ENCODE data around the gene ABCC5. TPM values are rescaled to one million over a fixed set of nuclear protein-coding genes. Genes with fewer than 3 reads are reported as not detected.

ABCC5 gene
- total RNA-seq, 3 donors from 2014 or later: 34.4 to 45.7 (median 39.4) TPM

DNA sequence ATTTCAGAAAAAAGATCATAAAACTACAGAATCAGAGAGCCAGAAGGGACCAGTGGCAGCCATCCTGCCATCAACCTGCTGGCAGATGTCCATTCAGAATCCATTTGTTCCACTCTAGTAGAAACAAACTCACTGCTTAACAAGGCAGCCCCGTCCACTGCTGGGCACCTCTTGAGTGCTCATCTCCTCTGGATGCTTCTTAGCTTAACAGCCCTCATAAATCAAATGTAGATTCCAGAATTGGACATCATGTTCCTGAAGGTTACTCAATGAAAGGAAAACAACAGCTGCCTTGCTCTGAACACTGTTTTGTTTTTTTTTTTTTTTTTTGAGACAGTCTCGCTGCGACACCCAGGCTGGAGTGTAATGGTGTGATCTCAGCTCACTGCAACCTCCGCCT lies 37.3 kb downstream of the ABCC5 start:
- ATAC-seq: peak; percentile 36
- TF ChIP-seq, protein P1, sequence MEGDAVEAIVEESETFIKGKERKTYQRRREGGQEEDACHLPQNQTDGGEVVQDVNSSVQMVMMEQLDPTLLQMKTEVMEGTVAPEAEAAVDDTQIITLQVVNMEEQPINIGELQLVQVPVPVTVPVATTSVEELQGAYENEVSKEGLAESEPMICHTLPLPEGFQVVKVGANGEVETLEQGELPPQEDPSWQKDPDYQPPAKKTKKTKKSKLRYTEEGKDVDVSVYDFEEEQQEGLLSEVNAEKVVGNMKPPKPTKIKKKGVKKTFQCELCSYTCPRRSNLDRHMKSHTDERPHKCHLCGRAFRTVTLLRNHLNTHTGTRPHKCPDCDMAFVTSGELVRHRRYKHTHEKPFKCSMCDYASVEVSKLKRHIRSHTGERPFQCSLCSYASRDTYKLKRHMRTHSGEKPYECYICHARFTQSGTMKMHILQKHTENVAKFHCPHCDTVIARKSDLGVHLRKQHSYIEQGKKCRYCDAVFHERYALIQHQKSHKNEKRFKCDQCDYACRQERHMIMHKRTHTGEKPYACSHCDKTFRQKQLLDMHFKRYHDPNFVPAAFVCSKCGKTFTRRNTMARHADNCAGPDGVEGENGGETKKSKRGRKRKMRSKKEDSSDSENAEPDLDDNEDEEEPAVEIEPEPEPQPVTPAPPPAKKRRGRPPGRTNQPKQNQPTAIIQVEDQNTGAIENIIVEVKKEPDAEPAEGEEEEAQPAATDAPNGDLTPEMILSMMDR (IDR thresholded peaks at IDR 0.05): no peak
- H3K4me3 ChIP-seq: no peak overlapping the region
- H3K9me3 ChIP-seq: no peaks in the 10 kb centered on the region
- no peaks in the 10 kb centered on the region for H3K36me3 ChIP-seq (ENCODE audit: low read depth)
- no peaks in the 10 kb centered on the region for H3K4me1 ChIP-seq (ENCODE audit: low read depth)
- intact Hi-C loops (cut with DNase I, micrococcal nuclease): no loop called here
- no peak for DNase-seq

DNA sequence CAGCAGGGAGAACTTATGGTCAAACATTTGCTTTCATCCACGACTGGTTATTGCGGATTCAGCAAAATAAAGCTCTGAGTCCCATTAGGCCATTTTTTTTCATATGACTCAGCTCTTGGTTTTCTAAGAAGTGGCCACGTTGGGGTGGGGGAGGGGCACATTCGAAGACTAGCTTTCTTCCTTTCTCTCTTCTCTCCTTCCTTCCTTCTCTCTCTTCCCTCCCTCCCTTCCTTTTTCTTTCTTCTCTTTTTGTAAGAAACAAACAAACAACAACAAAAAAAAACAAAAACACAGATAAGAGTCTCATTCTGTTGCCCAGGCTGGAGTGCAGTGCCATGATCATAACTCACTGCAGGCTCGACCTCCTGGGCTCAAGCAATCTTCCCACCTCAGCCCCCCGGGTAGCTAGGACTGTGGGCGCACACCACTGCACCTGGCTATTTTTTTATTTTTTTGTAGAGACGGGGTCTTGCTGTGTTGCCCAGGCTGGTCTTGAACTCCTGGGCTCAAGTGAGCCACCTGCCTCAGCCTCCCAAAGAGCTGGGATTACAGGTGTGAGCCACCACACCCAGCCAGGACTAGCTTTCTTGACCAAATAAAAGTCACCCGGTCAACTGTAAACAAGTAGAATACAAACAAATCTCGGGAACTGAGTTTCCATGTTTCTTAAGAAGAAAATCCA lies 41.6 kb downstream of the ABCC5 start:
- Histone ChIP-seq H3K36me3 (ENCODE audit: low read depth) (no peaks in the 10 kb centered on the region), H3K9me3 (no peaks in the 10 kb centered on the region), H3K4me3 (no peak overlapping the region), H3K4me1 (ENCODE audit: low read depth) (no peaks in the 10 kb centered on the region)
- no peak for DNase-seq
- intact Hi-C loops (cut with DNase I, micrococcal nuclease): no loop called here
- TF ChIP-seq, protein P1 (IDR thresholded peaks at IDR 0.05): no peak
- no peak for ATAC-seq

DNA sequence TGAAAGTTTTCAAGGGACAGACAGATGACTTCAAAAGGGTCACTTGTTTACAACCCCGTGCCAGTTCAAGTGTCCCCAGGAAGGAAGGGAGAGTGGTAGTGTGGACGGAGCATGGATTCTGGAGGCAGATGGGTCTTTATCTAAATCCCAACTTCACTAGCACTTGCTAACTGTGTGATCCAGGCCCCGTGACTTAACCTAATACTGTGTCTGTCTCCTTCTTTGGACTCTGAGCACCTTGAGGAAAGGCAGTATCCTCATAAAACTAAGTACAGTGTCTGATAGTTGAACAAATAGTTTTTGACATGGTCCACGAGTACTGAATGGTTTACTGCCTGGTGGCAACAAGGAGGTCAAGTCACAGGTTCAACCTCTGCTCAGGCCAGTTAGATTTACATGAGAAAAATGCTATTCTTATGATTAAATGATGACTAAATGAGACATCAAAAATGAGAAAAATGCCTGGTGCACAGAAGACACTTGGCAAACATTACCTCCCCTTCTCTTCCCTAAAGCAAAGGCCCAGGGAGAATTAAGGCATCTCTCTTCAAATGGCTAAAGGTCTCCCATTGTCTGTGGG lies 48.9 kb downstream of the ABCC5 start:
- Histone ChIP-seq H3K36me3 (ENCODE audit: low read depth) (no peaks in the 10 kb centered on the region), H3K9me3 (no peaks in the 10 kb centered on the region), H3K4me1 (ENCODE audit: low read depth) (no peaks in the 10 kb centered on the region), H3K4me3 (no peak overlapping the region)
- DNase-seq: no peak
- intact Hi-C loops (cut with DNase I, micrococcal nuclease): no loop called here
- TF ChIP-seq, protein P1 (IDR thresholded peaks at IDR 0.05): no peak
- ATAC-seq: no peak

DNA sequence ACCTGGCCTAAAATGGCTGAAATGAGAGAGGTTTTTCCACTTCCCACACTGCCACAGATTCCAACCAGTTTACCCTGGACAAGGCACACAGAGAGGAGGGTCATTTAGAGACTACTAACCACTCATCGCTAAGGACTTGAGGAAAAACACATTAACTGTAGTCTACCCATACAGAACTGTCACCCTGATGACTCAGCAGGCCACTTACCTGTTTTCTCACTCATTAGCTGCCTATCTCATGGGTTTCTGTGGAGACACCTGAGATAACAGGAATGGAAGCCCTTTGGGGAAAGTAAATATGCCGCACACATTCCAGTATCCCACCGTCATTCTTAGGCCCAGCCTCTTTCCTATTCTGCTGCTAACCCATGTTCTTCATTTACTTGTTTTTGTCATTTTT lies 50.0 kb downstream of the ABCC5 start:
- intact Hi-C loops (cut with DNase I, micrococcal nuclease): no loop called here
- no peaks in the 10 kb centered on the region for H3K36me3 ChIP-seq (ENCODE audit: low read depth)
- DNase-seq: no peak
- no peaks in the 10 kb centered on the region for H3K9me3 ChIP-seq
- H3K4me3 ChIP-seq: no peak overlapping the region
- no peak for ATAC-seq
- TF ChIP-seq, protein P1 (IDR thresholded peaks at IDR 0.05): no peak
- H3K4me1 ChIP-seq (ENCODE audit: low read depth): no peaks in the 10 kb centered on the region

DNA sequence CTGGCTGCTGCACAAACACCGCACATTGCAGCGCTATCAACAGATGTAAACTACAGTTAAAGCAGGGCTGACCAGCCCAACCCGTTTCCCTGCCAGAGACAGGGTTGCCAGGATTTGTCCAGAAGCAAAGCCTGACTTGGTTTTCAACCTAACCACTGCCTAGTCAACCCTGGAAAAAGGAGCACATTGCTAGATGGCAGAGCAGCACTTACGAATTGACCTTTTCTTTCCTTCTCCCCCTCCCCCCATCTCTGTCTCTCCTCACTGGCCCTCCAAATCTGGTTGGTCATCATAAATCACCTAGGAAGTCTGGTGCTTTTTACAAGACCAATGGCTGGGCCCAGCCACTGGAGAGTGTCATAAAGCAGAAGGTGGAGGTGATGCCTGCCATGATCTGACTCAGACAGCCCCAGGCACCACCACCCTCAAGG lies 51.3 kb downstream of the ABCC5 start:
- TF ChIP-seq, protein P1 (IDR thresholded peaks at IDR 0.05): no peak
- no peak for ATAC-seq
- H3K36me3 ChIP-seq (ENCODE audit: low read depth): no peaks in the 10 kb centered on the region
- no peak for DNase-seq
- H3K4me1 ChIP-seq (ENCODE audit: low read depth): no peaks in the 10 kb centered on the region
- no peak overlapping the region for H3K4me3 ChIP-seq
- H3K9me3 ChIP-seq: no peaks in the 10 kb centered on the region
- intact Hi-C loops (cut with DNase I, micrococcal nuclease): no loop called here

Data from mucosa of descending colon (tissue), 3 donors.